ENCODE results near the gene CNTN2.
A peak's percentile ranks its signal among the peaks of the same experiment; 100 is the strongest.

The CNTN2 gene

GRCh38 chr1:205064301-205064700 lies 21.3 kb downstream of the CNTN2 start:
- TF ChIP-seq CTCF (IDR thresholded peaks at IDR 0.05; ENCODE audit: low read depth, low read length), result no peak
- H3K27me3 ChIP-seq (ENCODE audit: insufficient read depth, low read depth, severe bottlenecking), result no peaks in the 10 kb centered on the region
- DNase-seq, result no peak
- H3K27ac ChIP-seq, result no peak overlapping the region
- H3K9me3 ChIP-seq (ENCODE audit: severe bottlenecking), result no peaks in the 10 kb centered on the region
- no peak overlapping the region for H3K4me3 ChIP-seq (ENCODE audit: low read depth, low read length)
- no peaks in the 10 kb centered on the region for H3K36me3 ChIP-seq

- H3K9me3 ChIP-seq (ENCODE audit: severe bottlenecking), result no peaks in the 10 kb centered on the region
- DNase-seq, result no peak
- no peaks in the 10 kb centered on the region for H3K36me3 ChIP-seq
- H3K27me3 ChIP-seq (ENCODE audit: insufficient read depth, low read depth, severe bottlenecking), result no peaks in the 10 kb centered on the region
- no peak overlapping the region for H3K4me3 ChIP-seq (ENCODE audit: low read depth, low read length)
- TF ChIP-seq CTCF (IDR thresholded peaks at IDR 0.05; ENCODE audit: low read depth, low read length), result no peak
- no peak overlapping the region for H3K27ac ChIP-seq
Observed at GRCh38 chr1:205064741-205065316, 21.8 kb downstream of the CNTN2 start.

GRCh38 chr1:205065666-205066065 lies 22.7 kb downstream of the CNTN2 start:
- no peak overlapping the region for H3K4me3 ChIP-seq (ENCODE audit: low read depth, low read length)
- no peaks in the 10 kb centered on the region for H3K9me3 ChIP-seq (ENCODE audit: severe bottlenecking)
- no peak overlapping the region for H3K27ac ChIP-seq
- no peaks in the 10 kb centered on the region for H3K36me3 ChIP-seq
- DNase-seq, result no peak
- TF ChIP-seq CTCF (IDR thresholded peaks at IDR 0.05; ENCODE audit: low read depth, low read length), result no peak
- H3K27me3 ChIP-seq (ENCODE audit: insufficient read depth, low read depth, severe bottlenecking), result no peaks in the 10 kb centered on the region

GRCh38 chr1:205066141-205066818 lies 23.3 kb downstream of the CNTN2 start:
- Histone ChIP-seq H3K9me3 (ENCODE audit: severe bottlenecking) (no peaks in the 10 kb centered on the region), H3K27me3 (ENCODE audit: insufficient read depth, low read depth, severe bottlenecking) (no peaks in the 10 kb centered on the region)
- DNase-seq, result peak; percentile 41

GRCh38 chr1:205067031-205067430 lies 24.0 kb downstream of the CNTN2 start:
- peak; percentile 8 for DNase-seq
- no peak for TF ChIP-seq CTCF (IDR thresholded peaks at IDR 0.05; ENCODE audit: low read depth, low read length)

More at GRCh38 chr1:205066141-205066818, 23.3 kb downstream of the CNTN2 start:
- Histone ChIP-seq H3K4me3 (ENCODE audit: low read depth, low read length) (no peak overlapping the region), H3K27ac (no peak overlapping the region), H3K36me3 (no peaks in the 10 kb centered on the region)
- TF ChIP-seq CTCF (IDR thresholded peaks at IDR 0.05; ENCODE audit: low read depth, low read length), result peak; percentile 74

More at GRCh38 chr1:205067031-205067430, 24.0 kb downstream of the CNTN2 start:
- H3K36me3 ChIP-seq, result no peaks in the 10 kb centered on the region
- no peak overlapping the region for H3K27ac ChIP-seq
- no peaks in the 10 kb centered on the region for H3K27me3 ChIP-seq (ENCODE audit: insufficient read depth, low read depth, severe bottlenecking)
- H3K9me3 ChIP-seq (ENCODE audit: severe bottlenecking), result no peaks in the 10 kb centered on the region
- H3K4me3 ChIP-seq (ENCODE audit: low read depth, low read length), result no peak overlapping the region

Data from WERI-Rb-1 (cell line).